ENCODE measurements around the gene STRAP.
"Not testable (repeated sequence)": the region's sequence is repeated elsewhere in the genome, so short reads cannot be mapped to it uniquely, and the experiment has no call there.

Gene STRAP

DNA sequence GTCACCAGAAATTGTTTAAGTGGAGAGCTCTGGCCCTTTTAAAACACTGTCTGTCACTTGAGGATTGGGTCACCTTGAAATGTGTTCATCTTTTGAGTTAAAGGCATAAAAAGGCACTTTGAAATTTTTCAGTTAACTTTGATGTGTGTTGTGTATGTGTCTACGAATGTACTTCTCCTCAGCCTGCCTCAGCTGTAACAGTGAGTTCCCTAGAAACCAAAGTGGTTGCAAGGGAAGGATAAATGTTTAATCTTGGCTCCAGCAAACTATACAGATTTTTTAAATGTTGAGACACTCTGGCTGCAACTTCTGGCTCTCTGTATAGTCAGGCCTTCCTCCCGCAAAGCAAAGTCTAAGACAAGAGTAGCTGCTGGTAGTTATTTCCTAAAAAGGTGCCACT lies 37.2 kb downstream of the STRAP start:
- no peak for DNase-seq (ENCODE audit: insufficient read length, low spot score)

DNA sequence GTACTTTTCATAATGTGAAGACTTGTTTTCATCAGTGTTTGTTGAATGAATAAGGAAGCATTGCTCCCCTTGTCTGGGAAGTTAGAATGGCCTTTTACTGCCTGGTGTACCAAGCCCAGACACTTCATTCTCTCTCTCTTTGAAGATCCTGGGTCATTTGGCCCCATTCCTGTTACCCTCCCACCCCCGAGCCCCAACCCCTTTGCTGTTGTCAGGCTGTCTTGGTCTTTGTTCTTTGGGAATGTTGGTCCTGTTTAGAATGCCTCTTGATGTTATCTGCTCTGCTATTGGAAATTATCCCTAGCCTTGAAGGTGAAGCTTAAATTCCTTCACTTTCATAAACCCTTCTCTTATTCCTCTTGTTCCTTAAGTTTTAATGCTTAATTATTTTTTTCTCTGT lies 42.8 kb downstream of the STRAP start:
- DNase-seq (ENCODE audit: insufficient read length, low spot score), result no peak
- FAIRE-seq, result no peak

More for the DNA sequence above, 37.2 kb downstream of the STRAP start:
- FAIRE-seq, result no peak

DNA sequence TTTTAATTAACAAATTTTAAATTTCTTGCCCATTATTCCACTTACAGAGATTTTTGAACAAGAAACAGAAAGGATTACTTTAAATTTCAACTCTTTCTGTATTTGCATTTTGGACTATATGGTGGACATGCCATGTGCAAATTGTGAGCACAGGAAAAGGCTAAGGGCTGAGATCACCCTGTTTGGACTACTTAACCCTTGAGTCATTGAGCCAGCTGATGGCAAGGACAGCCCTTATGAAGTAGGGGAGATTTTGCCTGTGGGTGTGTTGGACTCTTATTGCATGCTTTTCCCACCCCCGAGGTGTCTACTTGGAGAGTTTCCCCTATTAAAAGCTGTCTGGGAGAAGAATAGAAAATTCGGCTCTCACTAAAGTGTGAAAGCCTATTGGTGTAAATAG lies 46.2 kb downstream of the STRAP start:
- FAIRE-seq (no peak), DNase-seq (ENCODE audit: insufficient read length, low spot score) (peak; percentile 27)

DNA sequence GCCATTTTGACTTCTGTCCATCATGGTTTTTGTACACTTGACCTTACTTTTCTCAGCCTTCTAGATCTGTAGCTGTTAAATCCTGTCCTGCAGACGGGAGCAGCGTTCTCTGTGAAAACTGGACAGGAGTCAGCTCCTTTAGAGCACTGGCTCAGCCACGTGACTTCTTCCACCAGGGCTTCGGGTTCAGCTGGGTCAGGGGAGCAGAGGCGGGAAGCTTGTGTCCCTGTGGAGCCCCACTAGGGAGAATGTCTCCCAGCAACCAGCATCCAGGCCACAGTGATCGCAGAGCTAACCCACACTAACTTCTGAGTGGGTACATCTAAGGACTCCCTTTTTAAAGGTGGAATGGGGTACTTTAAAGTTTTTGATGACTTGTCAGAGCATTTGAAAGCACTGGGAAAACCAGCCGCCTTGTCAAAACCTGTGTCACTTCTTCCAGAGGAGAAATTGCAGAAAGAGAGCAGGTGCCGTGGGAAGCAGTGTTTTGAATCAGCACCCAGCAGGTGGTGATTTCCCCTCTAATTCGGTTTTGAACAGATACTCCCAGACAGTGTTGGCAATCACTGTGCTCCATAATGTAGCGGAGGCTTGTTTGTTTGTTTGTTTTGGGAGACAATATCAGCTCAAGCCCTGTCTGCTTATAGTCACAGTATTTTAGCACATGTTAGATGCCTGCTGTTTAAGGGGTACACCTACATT lies 46.8 kb downstream of the STRAP start:
- FAIRE-seq, result no peak
- DNase-seq (ENCODE audit: insufficient read length, low spot score), result no peak

DNA sequence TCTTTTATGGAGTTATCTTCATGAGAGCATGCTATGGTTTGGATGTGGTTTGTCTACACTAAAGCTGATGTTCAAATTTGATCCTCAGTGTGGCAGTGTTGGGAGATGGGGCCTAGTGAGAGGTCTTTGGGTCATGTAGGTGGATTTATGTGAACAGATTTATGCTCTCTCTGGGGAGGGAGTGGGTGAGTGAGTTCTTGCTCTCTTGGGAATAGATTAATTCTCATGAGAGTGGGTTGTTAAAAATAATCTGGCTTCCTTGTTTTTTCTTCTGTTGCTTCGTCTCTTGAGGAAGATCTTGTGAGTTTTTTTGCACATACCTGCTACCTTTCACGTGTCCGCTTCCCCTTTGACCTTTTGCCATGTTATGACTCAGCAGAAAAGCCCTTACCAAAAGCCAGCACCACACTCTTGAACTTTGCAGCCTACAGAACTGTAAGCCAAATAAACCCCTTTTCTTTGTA lies 49.4 kb downstream of the STRAP start:
- FAIRE-seq (no peak), DNase-seq (ENCODE audit: insufficient read length, low spot score) (no peak)

DNA sequence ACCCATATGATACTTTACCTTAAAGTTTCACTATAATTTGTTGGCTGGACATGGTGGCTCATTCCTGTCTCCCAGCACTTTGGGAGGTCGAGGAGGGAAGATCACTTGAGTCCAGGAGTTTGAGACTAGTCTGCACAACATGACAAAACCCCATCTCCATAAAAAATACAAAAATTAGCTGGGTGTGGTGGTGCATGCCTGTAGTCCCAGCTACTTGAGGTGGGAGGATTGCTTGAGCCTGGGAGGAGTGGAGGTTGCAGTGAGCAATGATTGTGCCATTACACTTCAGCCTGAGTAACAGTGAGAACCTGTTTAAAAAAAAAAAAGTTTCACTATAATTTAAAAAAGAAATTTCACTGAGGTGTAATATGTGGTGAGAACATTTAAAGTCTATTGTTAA lies 50.1 kb downstream of the STRAP start:
- DNase-seq (ENCODE audit: insufficient read length, low spot score) (no peak), FAIRE-seq (no peak)

DNA sequence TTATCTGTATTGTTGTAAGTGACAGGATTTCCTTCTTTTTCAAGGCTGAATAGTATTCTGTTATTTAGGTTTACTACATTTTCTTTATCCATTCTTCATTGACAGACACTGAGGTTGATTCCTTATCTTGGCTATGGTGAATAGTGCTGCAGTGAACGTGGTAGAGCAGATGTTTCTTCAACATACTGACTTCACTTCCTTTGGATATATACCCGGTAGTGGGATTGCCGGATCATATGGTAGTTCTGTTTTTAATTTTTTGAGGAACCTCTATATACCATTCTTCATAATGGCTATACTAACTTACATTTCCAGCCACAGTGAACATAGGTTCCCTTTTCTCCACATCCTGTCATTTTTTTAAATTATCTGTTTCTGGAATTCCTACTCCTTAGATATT lies 50.8 kb downstream of the STRAP start:
- FAIRE-seq, result no peak
- DNase-seq (ENCODE audit: insufficient read length, low spot score), result no peak

DNA sequence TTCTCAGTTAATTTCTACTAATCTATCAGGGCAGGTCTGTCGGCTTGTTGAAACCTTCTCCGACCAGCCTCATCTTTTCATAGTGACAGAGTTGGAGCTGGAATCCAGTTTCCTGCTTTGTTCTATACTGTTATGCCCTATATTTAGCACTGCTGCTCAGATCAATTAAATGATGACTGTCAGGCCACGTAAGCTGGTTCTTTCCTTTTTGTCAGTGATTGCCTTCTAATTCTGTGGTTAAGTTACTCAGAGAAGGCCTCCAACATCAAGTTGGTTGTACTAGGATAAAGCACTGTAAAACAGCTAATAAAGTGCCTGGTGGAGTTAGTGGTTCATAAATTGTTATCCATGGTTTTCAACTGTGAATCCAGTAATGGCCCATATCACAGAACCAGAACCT lies 51.6 kb downstream of the STRAP start:
- no peak for FAIRE-seq
- no peak for DNase-seq (ENCODE audit: insufficient read length, low spot score)

DNA sequence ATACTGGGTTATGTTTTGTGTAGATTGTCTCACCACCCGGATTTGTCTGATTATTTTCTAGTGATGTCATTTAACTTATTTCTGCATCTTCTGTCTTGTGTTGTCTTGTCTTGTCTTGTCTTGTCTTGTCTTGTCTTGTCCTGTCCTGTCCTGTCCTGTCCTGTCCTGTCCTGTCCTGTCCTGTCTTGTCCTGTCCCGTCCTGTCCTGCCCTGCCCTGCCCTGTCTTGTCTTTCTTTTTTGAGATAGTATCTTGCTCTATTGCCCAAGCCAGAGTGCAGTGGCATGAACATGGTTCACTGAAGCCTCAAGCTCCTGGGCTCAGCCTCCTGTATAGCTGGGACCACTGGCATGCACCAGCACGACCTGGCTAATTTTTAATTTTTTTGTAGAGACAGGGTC lies 54.6 kb downstream of the STRAP start:
- no peak for DNase-seq (ENCODE audit: insufficient read length, low spot score)
- FAIRE-seq, result no peak

DNA sequence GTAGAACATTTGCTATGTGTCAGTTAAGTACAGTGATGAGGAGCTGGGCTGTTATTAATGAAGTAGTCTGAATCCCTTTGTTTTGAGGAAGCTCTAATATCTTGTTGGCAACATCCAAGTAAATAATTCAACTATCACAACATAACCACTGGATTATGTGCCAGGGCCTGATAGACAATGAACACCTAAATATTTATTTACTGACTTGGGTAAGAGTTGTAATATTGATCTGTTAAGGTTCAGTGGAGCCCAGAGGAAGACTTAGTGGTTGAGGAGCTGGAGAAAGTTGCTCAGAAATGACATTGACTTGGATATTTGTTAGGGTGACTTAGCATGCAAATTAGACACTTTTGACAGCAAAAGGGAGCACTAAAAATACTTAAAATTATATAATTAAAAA lies 55.7 kb downstream of the STRAP start:
- DNase-seq (ENCODE audit: insufficient read length, low spot score), result no peak
- FAIRE-seq, result no peak

DNA sequence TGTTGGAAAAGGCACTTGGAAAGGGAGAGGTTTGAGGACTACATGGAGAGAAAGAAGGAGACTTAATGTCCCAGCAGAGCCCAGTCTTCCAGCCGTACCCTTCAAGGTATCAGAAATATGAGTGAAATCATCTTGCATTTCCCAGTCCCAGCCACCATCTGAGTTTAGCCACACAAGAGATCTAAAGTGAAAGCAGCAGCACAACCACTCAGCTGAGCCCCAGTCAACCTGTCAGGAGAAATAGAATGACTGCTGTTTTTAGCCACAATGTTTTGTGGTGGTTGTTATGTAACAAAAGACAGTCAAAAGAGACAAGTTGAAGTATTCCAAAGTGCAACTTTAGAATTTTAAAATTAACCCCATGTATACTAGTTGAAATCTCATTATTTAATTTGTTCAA lies 56.9 kb downstream of the STRAP start:
- FAIRE-seq (no peak), DNase-seq (ENCODE audit: insufficient read length, low spot score) (no peak)

DNA sequence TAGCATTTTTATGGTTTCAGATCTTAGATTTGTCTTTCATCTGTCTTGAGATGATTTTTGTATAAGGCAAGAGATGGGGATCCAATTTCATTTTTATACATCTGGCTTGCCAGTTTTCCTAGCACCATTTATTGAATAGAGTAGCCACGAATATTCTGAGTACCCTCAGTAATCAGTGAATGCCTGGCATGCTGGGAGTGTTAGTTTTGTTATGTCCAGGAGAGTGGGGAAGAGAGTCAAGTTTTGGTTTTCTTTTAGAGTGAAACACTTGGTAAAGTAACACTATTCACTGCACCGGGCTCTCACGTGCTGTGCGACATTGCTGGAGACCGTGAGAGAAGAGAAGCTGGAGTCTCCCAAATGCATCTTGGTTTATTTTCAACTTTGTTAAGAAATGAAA lies 60.3 kb downstream of the STRAP start:
- DNase-seq (ENCODE audit: insufficient read length, low spot score), result no peak

DNA sequence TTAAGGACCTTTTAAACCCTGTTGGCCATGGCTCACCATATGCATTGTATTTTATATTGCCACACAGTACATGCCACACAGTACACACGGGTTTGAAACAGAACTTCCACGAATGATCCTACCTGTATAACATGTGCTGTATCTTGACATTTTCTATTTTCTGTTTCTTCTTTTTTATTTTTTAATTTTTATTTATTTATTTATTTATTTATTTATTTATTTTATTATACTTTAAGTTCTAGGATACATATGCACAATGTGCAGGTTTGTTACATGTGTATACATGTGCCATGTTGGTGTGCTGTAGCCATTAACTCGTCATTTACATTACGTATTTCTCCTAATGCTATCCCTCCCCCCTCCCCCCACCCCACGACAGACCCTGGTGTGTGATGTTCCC lies 61.3 kb downstream of the STRAP start:
- not testable (repeated sequence) for FAIRE-seq; DNase-seq (ENCODE audit: insufficient read length, low spot score)

More for the DNA sequence above, 60.3 kb downstream of the STRAP start:
- FAIRE-seq, result no peak

DNA sequence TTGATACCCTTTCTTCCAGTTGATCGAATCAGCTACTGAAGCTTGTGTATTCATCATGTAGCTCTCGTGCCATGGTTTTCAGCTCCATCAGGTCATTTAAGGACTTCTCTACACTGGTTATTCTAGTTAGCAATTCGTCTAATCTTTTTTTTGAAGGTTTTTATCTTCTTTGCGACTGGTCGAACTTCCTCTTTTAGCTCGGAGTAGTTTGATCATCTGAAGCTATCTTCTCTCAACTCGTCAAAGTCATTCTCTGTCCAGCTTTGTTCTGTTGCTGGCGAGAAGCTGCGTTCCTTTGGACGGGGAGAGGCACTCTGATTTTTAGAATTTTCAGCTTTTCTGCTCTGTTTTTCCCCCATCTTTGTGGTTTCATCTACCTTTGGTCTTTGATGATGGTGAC lies 66.3 kb downstream of the STRAP start:
- not testable (repeated sequence) for DNase-seq (ENCODE audit: insufficient read length, low spot score); FAIRE-seq
